HepG2 (cell line): ENCODE measurements around the gene SENP5. TPM values are rescaled to one million over a fixed set of nuclear protein-coding genes. Genes with fewer than 3 reads are reported as not detected.
A peak's percentile ranks its signal among the peaks of the same experiment; 100 is the strongest.
"Not testable (repeated sequence)": the region's sequence is repeated elsewhere in the genome, so short reads cannot be mapped to it uniquely, and the experiment has no call there.

Experiments used
- ATAC-seq: fragments of 200-7000 bp; cut with Tn5 transposase; 3 replicates; pipeline ENCODE4 v1.9.1; 2020; ENCODE audit warnings: mild to moderate bottlenecking, moderate library complexity
- BruUV-seq: library from RNA; stranded (reverse); fragments of 400-500 nt; replicated peaks from 2 replicates; lab custom pipeline; 2021; lab: Mats Ljungman, UMichigan
- CTCF ChIA-PET: fragments of 300-600 bp; formaldehyde crosslinking; extraction: SDS; loops from one replicate; lab custom pipeline; 2021; ENCODE audit warnings: low total read pairs, inconsistent platforms, low intra/inter-chr PET ratio; lab: Yijun Ruan, JAX
- POLR2A ChIA-PET: fragments of 350-600 bp; sonication (Branson Sonifier 250); formaldehyde crosslinking; loops from one replicate; lab custom pipeline; 2020; ENCODE audit warnings: antibody characterized with exemption, inconsistent platforms; lab: Yijun Ruan, JAX
- DNase-seq: peaks from one replicate; pipeline ENCODE4 v3.0.0-alpha.2; 2015; ENCODE audit warnings: low spot score
- FAIRE-seq: peaks from 3 replicates; lab custom pipeline; 2011; peaks lifted over from hg19 to GRCh38; lab: Jason Lieb, UNC
- H2AFZ ChIP-seq: one replicate; pipeline ENCODE4 v1.6.1; 2011; ENCODE audit warnings: low read length, inconsistent platforms
- H3K27ac ChIP-seq: fragments of 300-600 bp; 3 replicates; pipeline ENCODE4 v1.8.0; 2011; ENCODE audit warnings: mixed run types, mild to moderate bottlenecking, mixed read lengths, low read length, inconsistent platforms; ENCODE audit not compliant: insufficient read depth; ENCODE audit errors: extremely low read length
- H3K27me3 ChIP-seq, 2 experiments: fragments of 200-600 bp in 1 of 2; 2 replicates in 1 of 2; 3 replicates in 1 of 2; pipeline versions ENCODE4 v1.6.0 to v1.8.0; 2011; ENCODE audit warnings: low read length in 2 of 2, mild to moderate bottlenecking in 2 of 2, moderate library complexity in 2 of 2, inconsistent platforms in 1 of 2; ENCODE audit not compliant: insufficient read depth in 2 of 2, control insufficient read depth in 1 of 2
- H3K36me3 ChIP-seq, 2 experiments: fragments of 200-600 bp in 1 of 2; replicated peaks in 1 of 2; 2 replicates in 1 of 2; 3 replicates in 1 of 2; pipeline versions ENCODE4 v1.5.1 to v1.8.0; 2011; ENCODE audit warnings: low read length in 2 of 2, inconsistent platforms in 1 of 2; ENCODE audit not compliant: insufficient read depth in 2 of 2, control insufficient read depth in 1 of 2
- H3K4me1 ChIP-seq: 2 replicates; pipeline ENCODE4 v1.5.1; 2012; ENCODE audit warnings: low read length, inconsistent platforms; ENCODE audit not compliant: insufficient read depth
- H3K4me2 ChIP-seq: 2 replicates; pipeline ENCODE4 v1.6.0; 2011; ENCODE audit warnings: low read depth, low read length, inconsistent platforms
- H3K4me3 ChIP-seq, 3 experiments: fragments of 200-600 bp in 1 of 3; sonication (generic), shearing (Covaris generic) in 1 of 3; replicated peaks in 1 of 3; 2 replicates each; pipeline ENCODE4 v1.5.1; 2011 to 2016; ENCODE audit warnings: low read length in 3 of 3, inconsistent platforms in 2 of 3, low read depth in 2 of 3, mild to moderate bottlenecking in 2 of 3, control low read depth in 1 of 3, mixed read lengths in 1 of 3; ENCODE audit not compliant: insufficient read depth in 1 of 3
- H3K79me2 ChIP-seq: one replicate; pipeline ENCODE4 v1.6.1; 2011; ENCODE audit warnings: low read length, inconsistent platforms; ENCODE audit not compliant: insufficient read depth
- H3K9ac ChIP-seq: 2 replicates; pipeline ENCODE4 v1.6.0; 2011; ENCODE audit warnings: mild to moderate bottlenecking, low read depth, low read length, inconsistent platforms; ENCODE audit not compliant: insufficient read depth
- H3K9me3 ChIP-seq: 2 replicates; pipeline ENCODE4 v1.5.1; 2012; ENCODE audit warnings: mild to moderate bottlenecking, low read length
- H4K20me1 ChIP-seq: 2 replicates; pipeline ENCODE4 v1.6.0; 2011; ENCODE audit warnings: inconsistent platforms, mild to moderate bottlenecking, low read length, moderate library complexity; ENCODE audit not compliant: insufficient read depth
- HMG20A ChIP-seq: IDR thresholded peaks from 2 replicates; pipeline ENCODE4 v1.6.1; 2016; ENCODE audit warnings: borderline replicate concordance
- HNF4A ChIP-seq: sonication (generic); formaldehyde crosslinking; IDR thresholded peaks from 2 replicates; pipeline ENCODE4 v1.4.0; 2020; ENCODE audit warnings: missing genetic modification reagents
- HNF4G ChIP-seq, 2 experiments: sonication (generic) in 1 of 2; formaldehyde crosslinking in 1 of 2; IDR thresholded peaks; 2 replicates each; pipeline versions ENCODE4 v1.4.0 to v1.6.1; 2011 to 2020; ENCODE audit warnings: borderline replicate concordance in 2 of 2, low read depth in 2 of 2, mild to moderate bottlenecking in 2 of 2, low read length in 1 of 2, missing genetic modification reagents in 1 of 2, moderate library complexity in 1 of 2
- HNRNPK ChIP-seq: fragments of 200-400 bp; formaldehyde crosslinking; IDR thresholded peaks from 2 replicates; pipeline ENCODE4 v1.6.1; 2018; ENCODE audit warnings: low read length, low read depth, moderate library complexity, mild to moderate bottlenecking; ENCODE audit not compliant: poor library complexity, severe bottlenecking
- HOMEZ ChIP-seq: IDR thresholded peaks from 2 replicates; pipeline ENCODE4 v1.6.1; 2016; ENCODE audit warnings: low read depth
- MAFF ChIP-seq: IDR thresholded peaks from 2 replicates; pipeline ENCODE4 v1.6.1; 2011; ENCODE audit warnings: low read depth, low read length, improper control_type of control experiment
- MAFG ChIP-seq: sonication (generic); formaldehyde crosslinking; IDR thresholded peaks from 2 replicates; pipeline ENCODE4 v1.5.1; 2020; ENCODE audit warnings: mild to moderate bottlenecking, missing genetic modification reagents
- MAFK ChIP-seq, 2 experiments: IDR thresholded peaks in 1 of 2; conservative IDR thresholded peaks in 1 of 2; 2 replicates each; pipeline ENCODE4 v1.6.1; 2011; ENCODE audit warnings: improper control_type of control experiment in 2 of 2, low read length in 2 of 2
- MYPOP ChIP-seq: sonication (generic); formaldehyde crosslinking; IDR thresholded peaks from 2 replicates; pipeline ENCODE4 v1.8.1; 2023; ENCODE audit warnings: mild to moderate bottlenecking, moderate library complexity, missing genetic modification reagents
- RBM22 ChIP-seq: fragments of 200-400 bp; formaldehyde crosslinking; optimal IDR thresholded peaks from 2 replicates; pipeline ENCODE3; 2017; ENCODE audit warnings: mild to moderate bottlenecking, low read length, moderate library complexity
- ZBTB14 ChIP-seq: sonication (generic); formaldehyde crosslinking; IDR thresholded peaks from 2 replicates; pipeline ENCODE4 v1.4.0; 2020; ENCODE audit warnings: missing genetic modification reagents
- ZNF317 ChIP-seq: sonication (generic); formaldehyde crosslinking; IDR thresholded peaks from 2 replicates; pipeline ENCODE4 v1.5.0; 2020; ENCODE audit warnings: mild to moderate bottlenecking, missing genetic modification reagents
- ZNF564 ChIP-seq: sonication (generic); formaldehyde crosslinking; IDR thresholded peaks from 2 replicates; pipeline ENCODE4 v1.8.1; 2023; ENCODE audit warnings: mild to moderate bottlenecking, missing genetic modification reagents
- ZNF629 ChIP-seq: sonication (generic); formaldehyde crosslinking; conservative IDR thresholded peaks from 2 replicates; pipeline ENCODE4 v1.5.0; 2020; ENCODE audit warnings: missing genetic modification reagents
- WGBS: methylation state at CpG from one replicate; pipeline ENCODE4 v1.1.6; 2017; ENCODE audit warnings: low lambda C conversion rate; 5-methylcytosine and 5-hydroxymethylcytosine counted together
- in situ Hi-C: cut with HindIII; loops from 2 replicates; pipeline ENCODE4 v1.10.0; 2017; ENCODE audit warnings: low pct_unique_long_range_greater_than_20kb; ENCODE audit not compliant: extremely low pct_ligation_motif_present
- intact Hi-C: fragments of 100-400 bp; cut with micrococcal nuclease; formaldehyde crosslinking; loops from one replicate; pipeline ENCODE4 v1.10.0; 2022; ENCODE audit not compliant: unreplicated experiment
- polyA plus RNA-seq, 8 experiments: library from polyadenylated mRNA; depleted of rRNA in 3 of 8; stranded (reverse) in 7 of 8; unstranded in 1 of 8; fragments of >200 nt; fragmentation: Illumina TruSeq in 4 of 8; extraction: Trizol in 4 of 8; gene quantifications; 2 replicates each; pipeline versions ENCODE4 v1.2.1 to v1.2.3, GENCODE V29; 2011 to 2016; ENCODE audit warnings: low read depth in 4 of 8, missing spikeins in 1 of 8, mixed read lengths in 1 of 8; ENCODE audit not compliant: insufficient read depth in 1 of 8
- total RNA-seq, 5 experiments: library from RNA; depleted of rRNA; stranded (reverse); fragments of >200 nt; fragmentation: Illumina TruSeq; extraction: Trizol; gene quantifications; 2 replicates each; pipeline ENCODE4 v1.2.3, GENCODE V29; 2016; ENCODE audit warnings: low read depth in 1 of 5

SENP5 gene
- total and polyA plus RNA-seq, 2 of the 13 experiments (the other 11 are each of a cell fraction or from before 2014, with no cell fraction given) = 17.6 to 30.9 TPM

DNA sequence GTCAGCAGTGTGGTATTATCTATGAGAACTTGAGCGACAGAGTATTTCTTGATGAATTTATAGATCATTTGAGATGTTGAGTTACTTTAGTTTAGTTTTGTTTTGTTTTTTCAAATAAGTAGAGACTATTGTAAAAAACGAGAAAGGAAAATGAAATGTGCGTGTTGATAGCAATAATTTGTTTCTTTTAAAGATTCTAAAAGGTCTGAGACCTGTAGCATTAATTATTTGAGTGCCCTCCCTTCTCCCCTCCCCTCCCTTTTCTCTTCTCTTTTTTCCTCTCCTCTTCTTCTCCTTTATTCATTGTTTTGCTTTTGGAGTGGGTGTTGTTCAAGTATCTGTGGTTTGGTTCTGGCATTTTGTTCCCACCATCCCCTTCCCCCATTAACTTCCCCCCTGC is 38.1 kb upstream of the SENP5 start:
- H3K79me2 ChIP-seq, H3K4me2 ChIP-seq, DNase-seq, H2AFZ ChIP-seq, H3K9me3 ChIP-seq, H3K27me3 ChIP-seq, intact Hi-C loops, ATAC-seq, H3K4me1 ChIP-seq, H3K9ac ChIP-seq, FAIRE-seq, POLR2A ChIA-PET, H3K4me3 ChIP-seq, CTCF ChIA-PET, in situ Hi-C loops, H4K20me1 ChIP-seq, H3K27ac ChIP-seq: not testable (repeated sequence)
- peaks cover 5 to 33% of the 10 kb centered on the region in 2 experiments; a peak in 4 of 5 replicates for H3K36me3 ChIP-seq
- BruUV-seq = TSS peak; percentile 46
- TF ChIP-seq HNRNPK = peak; percentile 60
- 97% methylated on average over 3 of the region's 3 CpGs for WGBS

DNA sequence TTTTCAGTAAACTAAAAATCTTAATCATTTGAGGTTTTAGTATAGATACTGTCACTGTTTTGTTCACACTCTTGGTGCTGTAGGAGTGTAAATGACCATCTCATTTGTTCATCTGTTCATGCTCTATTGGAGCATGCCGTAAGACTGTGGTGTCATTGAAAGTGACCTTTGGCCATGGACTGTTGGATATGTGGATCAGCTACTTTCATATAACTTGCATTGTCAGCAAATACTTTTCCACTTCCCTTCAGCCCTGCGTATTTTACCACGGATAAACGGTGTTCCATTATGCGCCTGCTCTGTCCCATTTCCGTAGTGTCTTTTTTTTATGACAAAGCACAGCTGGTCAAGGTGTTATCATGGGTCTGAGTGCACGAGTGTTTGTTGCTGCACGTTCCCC is 32.6 kb upstream of the SENP5 start:
- BruUV-seq = no TSS peak
- ChIA-PET POLR2A (interaction anchor here (1.0 kb wide), 1 partner anchor 33 kb away, joined by 3 read pairs; the partner anchor contains the start of gene SENP5), CTCF (no interaction called here)
- DNase-seq (peak; percentile 22), ATAC-seq (peak; percentile 31), FAIRE-seq (no peak)
- Histone ChIP-seq H3K27ac (no peak overlapping the region), H3K79me2 (no peaks in the 10 kb centered on the region), H3K4me2 (no peak overlapping the region), H3K9ac (no peak overlapping the region), H3K27me3 (no peaks in the 10 kb centered on the region), H3K4me3 (no peak overlapping the region), H4K20me1 (no peaks in the 10 kb centered on the region), H3K36me3 (peaks cover 3 to 10% of the 10 kb centered on the region in 2 experiments; a peak in 3 of 5 replicates), H3K4me1 (peaks cover 45% of the 10 kb centered on the region), H2AFZ (no peak overlapping the region), H3K9me3 (no peaks in the 10 kb centered on the region)
- in situ Hi-C loops = no loop called here
- TF ChIP-seq ZBTB14 (CRISPR knock-in tag) (no peak), HNF4G (IDR thresholded peaks at IDR 0.05; ENCODE audit: borderline replicate concordance, low read depth, low read length) (peak; percentile 36; the same call in 1 of the 2 replicates), HNF4G (CRISPR knock-in tag; IDR thresholded peaks at IDR 0.05; ENCODE audit: borderline replicate concordance, low read depth) (no peak), HMG20A (no peak), MAFK (conservative IDR thresholded peaks at IDR 0.05 in 1 of 2, IDR thresholded peaks at IDR 0.05 in 1 of 2; ENCODE audit: low read length in 2 of 2) (peak; percentile 99 to 100), ZNF629 (no peak), MAFG (0 out of 2 replicates have a peak, but pooled peaks have one; percentile 64), HNF4A (peak; percentile 41; the same call in 1 of the 2 replicates), MYPOP (CRISPR knock-in tag) (no peak), MAFF (peak; percentile 100), HOMEZ (CRISPR knock-in tag) (0 out of 2 replicates have a peak, but pooled peaks have one; percentile 36), ZNF564 (CRISPR knock-in tag) (no peak), RBM22 (peak; percentile 57), ZNF317 (CRISPR knock-in tag) (no peak)
- WGBS = 75% methylated on average over 8 of the region's 8 CpGs
- intact Hi-C loops = no loop called here
